Esophagus mucosa (tissue), 1 donor: ENCODE data around the gene OR2T27. TPM values are rescaled to one million over a fixed set of nuclear protein-coding genes. Genes with fewer than 3 reads are reported as not detected.
A peak's percentile ranks its signal among the peaks of the same experiment; 100 is the strongest.
"Not testable (repeated sequence)": the region's sequence is repeated elsewhere in the genome, so short reads cannot be mapped to it uniquely, and the experiment has no call there.

Experiments used
- ATAC-seq: fragments of 200-7000 bp; cut with Tn5 transposase; one replicate; pipeline ENCODE4 v1.9.1; 2020
- total RNA-seq: library from RNA; stranded (reverse); gene quantifications from one replicate; pipeline ENCODE4 v1.2.4, GENCODE V29; 2023
- donor health status: DM: yes; HTN: yes; CAD: no.

Gene OR2T27
- total RNA-seq, 1 donor from 2014 or later: not detected

DNA sequence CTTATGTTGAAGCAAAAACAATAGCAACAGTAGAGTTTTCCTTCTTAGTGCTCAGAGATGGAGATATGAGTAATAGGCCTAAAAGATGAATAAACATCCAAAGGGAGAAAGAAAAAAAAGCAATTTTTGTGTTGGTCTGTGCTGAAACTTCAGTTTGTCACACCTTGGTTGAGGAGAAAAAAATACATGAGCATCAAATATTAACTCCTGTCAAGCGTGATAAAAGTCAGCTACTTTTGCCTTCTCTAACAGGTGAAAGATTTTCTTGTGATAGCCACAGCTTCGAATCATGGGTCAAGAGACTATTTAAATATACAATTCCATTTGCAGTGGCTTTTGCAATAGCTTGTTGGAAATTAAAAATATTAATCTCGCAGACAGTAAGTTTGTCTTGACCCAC lies 14.4 kb downstream of the OR2T27 start:
- not testable (repeated sequence) for ATAC-seq

GRCh38 chr1:248639652-248640051 lies 15.7 kb downstream of the OR2T27 start:
- ATAC-seq: not testable (repeated sequence)

- not testable (repeated sequence) for ATAC-seq
These were observed 18.7 kb downstream of the OR2T27 start for GRCh38 chr1:248636612-248637011.

DNA sequence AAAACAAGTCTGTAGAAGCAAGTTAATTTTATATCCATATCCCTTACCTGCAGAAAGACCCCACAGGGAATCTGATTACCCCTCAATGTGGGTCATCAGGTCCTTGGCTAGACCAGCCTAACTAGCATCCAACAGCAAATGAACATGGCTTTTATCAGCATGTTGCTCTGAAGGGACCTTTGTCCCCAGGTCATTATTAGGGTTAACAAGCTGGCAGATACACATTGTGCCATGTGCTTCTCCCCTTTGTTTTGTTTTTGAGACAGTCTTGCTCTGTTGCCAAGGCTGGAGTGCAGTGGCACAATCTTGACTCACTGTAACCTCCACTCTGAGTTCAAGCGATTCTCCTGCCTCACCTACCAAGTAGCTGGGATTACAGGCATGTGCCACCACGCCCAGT lies 20.3 kb downstream of the OR2T27 start, which contains the start of gene OR2T11:
OR2T11 (minus strand) TSS at position 101 of the 400 bp plus-strand sequence. CDS start 7,963 bp downstream, outside the sequence.
- not testable (repeated sequence) for ATAC-seq

GRCh38 chr1:248631354-248632008 lies 23.8 kb downstream of the OR2T27 start:
- no peak for ATAC-seq

DNA sequence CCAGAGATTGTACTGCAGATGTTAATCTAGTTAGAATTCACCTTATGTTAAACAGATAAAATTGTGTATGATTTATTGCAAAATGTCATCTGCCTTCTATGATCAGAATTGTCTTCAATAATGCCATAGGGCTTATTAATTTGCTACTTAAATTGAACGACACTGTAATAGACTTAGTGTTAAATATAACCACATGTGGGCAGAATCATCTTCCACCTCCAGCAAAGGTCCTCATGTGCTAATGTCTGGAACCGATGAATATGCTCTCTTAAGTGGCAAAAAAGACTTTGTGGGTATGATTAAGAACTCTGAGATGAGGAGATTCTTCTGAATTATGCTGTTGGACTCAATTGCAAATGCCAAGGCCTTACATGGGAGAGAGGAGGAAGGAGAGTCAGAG lies 24.8 kb downstream of the OR2T27 start:
- ATAC-seq: no peak

- ATAC-seq: no peak
These were observed 27.1 kb downstream of the OR2T27 start for GRCh38 chr1:248627971-248628844.

GRCh38 chr1:248625971-248626370 lies 29.4 kb downstream of the OR2T27 start:
- no peak for ATAC-seq

DNA sequence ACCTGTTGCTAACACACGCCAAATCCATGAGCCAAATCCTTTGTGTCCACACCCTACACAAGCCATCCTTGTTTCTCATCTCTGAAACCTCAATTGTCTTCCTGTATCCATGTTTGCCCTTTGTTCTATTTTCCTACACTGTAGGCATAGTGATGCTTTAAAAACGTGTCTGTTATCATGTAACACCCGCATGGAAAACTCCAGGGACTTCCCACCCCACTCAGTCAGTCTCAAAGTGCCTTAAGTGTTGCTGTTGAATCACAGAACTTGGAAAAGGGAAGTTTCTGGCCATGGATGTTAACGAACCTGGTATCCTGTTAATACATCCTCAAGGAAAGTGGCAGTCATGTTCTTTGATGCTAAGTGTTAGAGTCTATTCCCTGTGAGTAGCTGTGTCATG lies 30.2 kb downstream of the OR2T27 start:
- ATAC-seq: no peak

DNA sequence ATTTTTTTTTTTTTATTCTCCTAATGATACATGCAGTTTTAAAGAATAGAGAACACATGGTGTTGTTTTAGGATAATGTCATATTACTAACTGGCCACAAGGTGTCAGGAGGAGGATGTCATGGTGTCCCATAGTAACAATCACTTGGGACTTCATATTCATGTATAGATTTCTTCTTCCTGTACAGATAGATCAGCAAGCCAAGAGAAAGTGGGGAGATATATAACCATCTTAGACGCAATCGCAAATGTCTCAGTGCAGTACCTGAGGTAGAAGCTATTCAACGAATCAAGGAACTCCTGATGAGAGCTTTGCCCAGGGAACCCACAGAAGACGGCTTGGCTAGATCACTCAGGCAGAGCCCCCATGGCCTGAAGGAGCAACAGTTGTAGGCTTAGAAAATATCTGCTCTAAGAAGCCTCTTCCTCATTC lies 32.7 kb downstream of the OR2T27 start:
- ATAC-seq: peak; percentile 75

DNA sequence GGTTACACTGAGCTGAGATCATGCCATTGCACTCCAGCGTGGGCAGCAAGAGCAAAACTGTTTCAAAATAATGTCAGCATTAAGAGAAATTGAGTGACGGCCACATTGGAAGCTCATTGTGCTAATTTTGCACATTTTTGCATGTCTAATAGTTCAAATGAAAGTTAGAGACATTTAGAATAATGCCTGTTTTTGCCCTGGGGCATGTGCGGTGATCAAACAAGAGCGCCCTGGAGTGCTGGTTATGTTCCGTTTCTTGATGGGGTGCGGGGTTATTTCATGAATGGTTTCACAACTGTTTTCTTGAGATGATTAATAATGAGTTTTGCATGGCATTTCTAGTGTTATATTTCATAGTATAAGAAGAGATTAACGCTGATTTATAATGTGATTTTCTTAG lies 33.6 kb downstream of the OR2T27 start:
- no peak for ATAC-seq

DNA sequence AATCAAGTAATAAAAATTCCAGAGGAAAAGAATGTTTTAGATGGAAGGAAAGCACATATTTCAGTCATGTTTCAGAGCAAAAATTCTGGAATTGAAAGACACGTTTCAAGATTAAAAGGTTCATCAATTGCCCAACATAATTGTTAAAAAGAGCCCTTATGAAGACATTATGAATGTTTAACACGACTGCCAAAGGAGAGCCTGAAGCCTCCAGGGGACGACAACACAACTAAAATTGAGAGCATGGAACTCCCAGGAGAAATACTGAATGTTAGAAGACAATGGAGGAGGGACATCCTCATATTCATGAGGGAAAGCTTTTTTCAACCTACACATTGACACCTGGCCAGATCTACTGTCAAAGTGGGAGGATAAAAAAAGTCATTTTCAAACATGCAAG lies 36.5 kb downstream of the OR2T27 start:
- no peak for ATAC-seq

DNA sequence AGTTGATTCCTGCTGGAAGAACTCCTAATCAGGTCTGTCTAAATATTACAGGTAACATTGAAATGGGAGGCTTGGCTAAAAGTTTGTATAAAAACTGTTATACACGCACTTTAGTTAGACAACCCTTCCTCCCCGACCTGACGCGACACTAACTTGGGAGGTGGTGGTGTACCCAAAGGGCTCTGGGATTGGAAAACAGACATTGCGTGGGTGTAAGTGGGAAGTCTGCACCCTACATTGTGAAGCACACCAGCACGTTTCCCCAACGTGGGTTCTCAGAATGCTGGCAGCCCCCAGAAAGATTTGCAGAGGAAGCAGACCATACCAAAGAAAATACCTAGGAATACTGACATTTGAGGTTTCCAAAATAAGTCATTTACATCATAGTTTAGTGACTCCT lies 37.2 kb downstream of the OR2T27 start:
- no peak for ATAC-seq

DNA sequence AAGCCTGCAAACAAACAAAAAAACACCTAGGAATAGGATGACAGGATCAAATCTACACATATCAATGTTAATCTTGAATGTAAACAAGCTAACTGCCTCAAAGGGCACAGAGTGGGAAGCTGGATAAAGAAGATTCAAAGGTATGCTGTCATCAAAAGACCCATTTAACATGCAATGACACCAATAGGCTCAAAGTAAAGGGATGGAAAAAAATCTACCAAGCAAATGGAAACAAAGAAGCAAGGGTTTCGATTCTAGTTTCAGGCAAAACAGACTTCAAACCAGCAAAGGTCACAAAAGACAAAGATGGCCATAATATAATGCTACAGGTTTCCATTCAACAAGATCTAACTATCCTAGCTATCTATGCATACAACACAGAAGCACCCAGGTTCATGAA lies 41.6 kb downstream of the OR2T27 start:
- no peak for ATAC-seq

DNA sequence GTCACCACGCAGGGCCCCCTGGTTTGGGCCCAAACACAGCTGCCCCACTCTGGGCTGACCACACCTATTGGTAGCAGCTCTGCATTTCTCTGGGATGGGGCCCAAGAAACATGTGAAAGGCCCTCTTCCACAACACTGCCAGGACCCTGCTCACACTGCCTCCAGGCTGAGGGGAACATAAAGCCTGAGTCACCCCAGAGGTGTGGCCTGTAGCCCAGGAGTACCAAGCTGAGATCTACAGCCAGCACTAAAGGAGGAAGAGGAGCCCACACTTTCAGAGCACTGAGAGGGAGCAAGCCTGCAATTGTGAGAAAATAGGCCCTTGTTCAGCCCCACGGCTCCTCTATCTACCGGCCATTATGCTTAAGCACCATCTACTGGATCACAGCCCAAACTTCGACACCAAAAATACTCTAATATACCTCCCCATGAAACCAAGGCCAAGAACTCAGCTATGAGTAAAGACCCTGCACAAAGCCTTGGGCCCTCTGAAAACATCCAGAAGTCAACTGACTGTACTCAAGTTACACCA lies 43.4 kb downstream of the OR2T27 start:
- ATAC-seq: no peak

DNA sequence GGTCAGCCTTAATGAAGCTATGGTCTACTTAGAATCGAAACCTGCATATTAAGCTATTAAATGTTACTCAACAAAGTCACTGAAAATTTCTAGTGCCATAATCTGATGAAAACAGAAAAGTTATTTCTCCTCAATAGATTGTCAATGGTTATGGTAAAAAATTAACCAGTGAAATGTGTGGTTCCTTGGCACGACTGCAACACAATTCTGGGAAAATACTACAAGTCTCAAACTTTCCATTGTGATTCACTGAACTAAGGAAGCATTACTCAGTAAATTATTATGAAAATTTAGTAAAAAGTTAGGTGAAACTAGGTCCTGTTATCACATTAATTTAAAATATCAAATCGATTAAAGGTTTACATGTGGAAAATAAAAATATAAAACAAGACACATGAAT lies 45.0 kb downstream of the OR2T27 start:
- ATAC-seq: no peak

Other genes starting within 250 kb of the OR2T27 start
- not detected for gene OR2T2, start 209.9 kb downstream of the OR2T27 start, total RNA-seq
- not detected for gene OR2T3, start 182.2 kb downstream of the OR2T27 start, total RNA-seq
- gene OR2T5, start 166.9 kb downstream of the OR2T27 start, total RNA-seq: not detected
- gene OR2G6, start 147.5 kb downstream of the OR2T27 start, total RNA-seq: not detected
- not detected for gene OR2T29, start 92.8 kb downstream of the OR2T27 start, total RNA-seq
- not detected for gene OR2T34, start 80.8 kb downstream of the OR2T27 start, total RNA-seq
- gene OR2T10, start 57.8 kb downstream of the OR2T27 start, total RNA-seq: not detected
- not detected for gene OR2T11, start 20.4 kb downstream of the OR2T27 start, total RNA-seq
- not detected for gene OR2T35, start 10.2 kb downstream of the OR2T27 start, total RNA-seq
- not detected for gene OR14I1, start 47.2 kb upstream of the OR2T27 start, total RNA-seq
- gene LYPD8, start 100.2 kb upstream of the OR2T27 start, total RNA-seq: not detected
- gene SH3BP5L, start 170.4 kb upstream of the OR2T27 start, total RNA-seq: 17.1 TPM
- gene ZNF672, start 182.7 kb upstream of the OR2T27 start, total RNA-seq: 16.8 TPM
- gene ZNF692, start 203.6 kb upstream of the OR2T27 start, total RNA-seq: 16.6 TPM